GM12878 (cell line): Measurements from ENCODE around the gene CPEB1. TPM values are rescaled to one million over a fixed set of nuclear protein-coding genes. Genes with fewer than 3 reads are reported as not detected.

Source experiments
- ATAC-seq: fragments of 200-7000 bp; cut with Tn5 transposase; 3 replicates; pipeline ENCODE4 v1.9.1; 2020; ENCODE audit warnings: mild to moderate bottlenecking, moderate library complexity
- BruUV-seq: library from RNA; stranded (reverse); fragments of 400-500 nt; replicated peaks from 2 replicates; lab custom pipeline; 2021; lab: Mats Ljungman, UMichigan
- CTCF ChIA-PET: fragments of 300-600 bp; sonication (Branson Sonifier 250); formaldehyde crosslinking; extraction: SDS; loops from one replicate; lab custom pipeline; 2021; ENCODE audit warnings: inconsistent platforms; lab: Yijun Ruan, JAX
- POLR2A ChIA-PET: fragments of 350-600 bp; formaldehyde crosslinking; extraction: SDS; loops from one replicate; lab custom pipeline; 2021; ENCODE audit warnings: inconsistent platforms; lab: Charles Lee
- RAD21 ChIA-PET: fragments of 300-600 bp; sonication (Branson Sonifier 250); formaldehyde crosslinking; loops from one replicate; lab custom pipeline; 2023; ENCODE audit warnings: antibody characterized with exemption; ENCODE audit not compliant: unreplicated experiment; lab: Charles Lee
- SMC1A ChIA-PET: fragments of 300-600 bp; sonication (Branson Sonifier 250); formaldehyde crosslinking; loops from one replicate; lab custom pipeline; 2023; ENCODE audit not compliant: unreplicated experiment, uncharacterized antibody; lab: Charles Lee
- DNase-seq: peaks from one replicate; pipeline ENCODE4 v3.0.0-alpha.2; 2011; ENCODE audit warnings: low read depth, low spot score
- FAIRE-seq: peaks from 3 replicates; lab custom pipeline; 2011; peaks lifted over from hg19 to GRCh38; lab: Jason Lieb, UNC
- H2AFZ ChIP-seq: 2 replicates; pipeline ENCODE4 v1.6.0; 2011; ENCODE audit warnings: low read depth, low read length, control low read depth; ENCODE audit not compliant: control insufficient read depth
- H3K27ac ChIP-seq: 2 replicates; pipeline ENCODE4 v1.5.1; 2011; ENCODE audit warnings: control low read depth; ENCODE audit not compliant: control insufficient read depth, insufficient read depth
- H3K27me3 ChIP-seq, 2 experiments: replicated peaks in 1 of 2; 2 replicates each; pipeline versions ENCODE4 v1.6.0 to v1.6.1; 2011; ENCODE audit warnings: low read length in 1 of 2; ENCODE audit not compliant: control insufficient read depth in 2 of 2, insufficient read depth in 2 of 2
- H3K36me3 ChIP-seq, 2 experiments: 2 replicates each; pipeline ENCODE4 v1.5.1; 2011; ENCODE audit warnings: low read length in 1 of 2; ENCODE audit not compliant: control insufficient read depth in 2 of 2, insufficient read depth in 2 of 2
- H3K4me1 ChIP-seq: 2 replicates; pipeline ENCODE4 v1.6.1; 2011; ENCODE audit warnings: mild to moderate bottlenecking, low read length, moderate library complexity, mixed read lengths; ENCODE audit not compliant: control insufficient read depth, insufficient read depth
- H3K4me2 ChIP-seq: 2 replicates; pipeline ENCODE4 v1.6.0; 2011; ENCODE audit warnings: control low read depth; ENCODE audit not compliant: control insufficient read depth, insufficient read depth
- H3K4me3 ChIP-seq: fragments of 200-600 bp; sonication (generic); 2 replicates; pipeline ENCODE4 v1.5.1; 2016
- H3K79me2 ChIP-seq: 2 replicates; pipeline ENCODE4 v1.6.0; 2011; ENCODE audit warnings: low read length; ENCODE audit not compliant: control insufficient read depth, insufficient read depth
- H3K9ac ChIP-seq: 2 replicates; pipeline ENCODE4 v1.8.0; 2011; ENCODE audit warnings: low read length, control low read depth, mixed read lengths; ENCODE audit not compliant: control insufficient read depth, insufficient read depth
- H3K9me3 ChIP-seq: replicated peaks from 3 replicates; pipeline ENCODE4 v1.5.1; 2011; ENCODE audit warnings: mild to moderate bottlenecking, low read length; ENCODE audit not compliant: control insufficient read depth, insufficient read depth
- H4K20me1 ChIP-seq: 2 replicates; pipeline ENCODE4 v1.6.0; 2011; ENCODE audit not compliant: control insufficient read depth, insufficient read depth
- MEF2B ChIP-seq: fragments of 450-650 bp; IDR thresholded peaks from 2 replicates; pipeline ENCODE4 v1.6.1; 2018; ENCODE audit warnings: mild to moderate bottlenecking, moderate library complexity; ENCODE audit not compliant: partially characterized antibody, poor library complexity, severe bottlenecking
- RFX5 ChIP-seq: IDR thresholded peaks from 2 replicates; pipeline ENCODE4 v1.6.1; 2011; ENCODE audit warnings: low read depth, low read length, improper control_type of control experiment
- SMAD5 ChIP-seq: IDR thresholded peaks from 2 replicates; pipeline ENCODE4 v1.6.1; 2016; ENCODE audit warnings: antibody characterized with exemption, low read depth
- WGBS: methylation state at CpG from one replicate; pipeline ENCODE4 v1.1.6; 2016; ENCODE audit warnings: low lambda C conversion rate; ENCODE audit not compliant: insufficient replicate concordance, insufficient coverage; ENCODE audit errors: missing lambda C conversion rate; 5-methylcytosine and 5-hydroxymethylcytosine counted together
- in situ Hi-C: fragments of 300-500 bp; cut with MboI; formaldehyde crosslinking; loops from 9 replicates; pipeline ENCODE4 v1.14.3; 2018; ENCODE audit warnings: mixed read lengths
- intact Hi-C: fragments of 100-400 bp; cut with micrococcal nuclease; formaldehyde crosslinking; loops from one replicate; pipeline ENCODE4 v1.14.2; 2022; ENCODE audit not compliant: unreplicated experiment
- polyA plus RNA-seq, 11 experiments: library from polyadenylated mRNA; depleted of rRNA in 4 of 11; unstranded in 6 of 11; stranded (reverse) in 5 of 11; fragments of >200 nt; fragmentation: Nextera tagmentation in 4 of 11; fragmentation: Illumina TruSeq in 1 of 11; extraction: Ambion mirVana in 4 of 11; extraction: Trizol in 1 of 11; gene quantifications; 1 replicate in 1 of 11; 2 replicates in 10 of 11; pipeline versions ENCODE4 v1.2.1 to v1.2.3, GENCODE V29; 2011 to 2016; ENCODE audit warnings: inconsistent platforms in 2 of 11, missing spikeins in 2 of 11, low read depth in 1 of 11
- total RNA-seq, 4 experiments: library from RNA; depleted of rRNA in 3 of 4; stranded (reverse); fragments of >200 nt in 3 of 4; fragmentation: Illumina TruSeq in 1 of 4; extraction: Trizol in 1 of 4; gene quantifications; 2 replicates each; pipeline versions ENCODE4 v1.2.1 to v1.2.3, GENCODE V29; 2013 to 2021

Gene CPEB1
- total and polyA plus RNA-seq, 10 of the 15 experiments (the other 5 are each of a cell fraction or from before 2014, with no cell fraction given) = 0.05 to 1.1 (median 0.46) TPM

DNA sequence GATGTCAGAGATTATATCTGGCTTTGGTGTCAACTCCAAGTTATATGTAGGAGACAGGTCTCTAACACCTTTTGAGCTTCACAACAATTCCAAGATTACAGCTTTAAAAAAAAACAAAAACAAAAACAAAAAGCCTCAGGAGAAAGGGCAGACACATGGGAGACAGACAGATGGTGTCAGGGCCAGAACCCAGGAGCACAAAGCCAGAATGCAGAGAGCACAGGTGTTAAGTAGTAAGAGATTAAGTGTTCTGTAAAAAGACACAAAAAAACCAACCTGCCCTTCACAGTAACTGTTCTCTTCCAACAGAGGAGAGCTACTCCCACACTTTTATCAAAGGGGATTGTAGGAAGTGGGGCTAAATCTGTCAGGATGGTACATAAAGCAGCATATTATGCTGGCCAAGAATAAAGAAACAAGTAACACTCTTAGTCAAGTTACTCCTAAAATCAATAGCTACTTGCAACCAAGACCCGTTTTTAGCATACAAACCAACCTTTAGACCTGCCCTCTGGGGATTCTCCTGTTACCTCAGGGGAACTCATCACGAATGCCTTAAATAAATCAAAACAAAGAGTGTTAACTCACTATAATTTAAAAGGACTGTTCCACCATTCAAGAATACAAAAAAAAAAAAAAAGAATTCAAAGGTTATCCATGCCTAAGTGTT, 5.9 kb downstream of the CPEB1 start:
- H3K4me1 ChIP-seq = no peaks in the 10 kb centered on the region
- WGBS = 0% methylated on average over 2 of the region's 2 CpGs
- intact Hi-C loops (no loop called here), in situ Hi-C loops (no loop called here)
- H3K27ac ChIP-seq = no peak overlapping the region
- no TSS peak for BruUV-seq
- RAD21 ChIA-PET = interaction anchor here (0.8 kb wide), 1 partner anchor 73 kb away, joined by 3 read pairs; no protein-coding TSS in a partner anchor
- DNase-seq (no peak), ATAC-seq (no peak), FAIRE-seq (no peak)
- POLR2A ChIA-PET = interaction anchor here (0.7 to 1.4 kb wide), 3 partner anchors 9 to 109 kb away, joined by 3 to 5 read pairs (median 3); no protein-coding TSS in a partner anchor
- no peaks in the 10 kb centered on the region for H4K20me1 ChIP-seq
- no peaks in the 10 kb centered on the region for H3K79me2 ChIP-seq
- no peaks in the 10 kb centered on the region for H3K36me3 ChIP-seq
- SMC1A ChIA-PET = interaction anchor here (0.7 to 3.2 kb wide), 4 partner anchors 8 to 707 kb away, joined by 3 to 21 read pairs (median 6); no protein-coding TSS in a partner anchor
- peaks cover 0 to 18% of the 10 kb centered on the region in 2 experiments; a peak in 3 of 4 replicates for H3K27me3 ChIP-seq
- no peak overlapping the region for H3K9ac ChIP-seq
- TF ChIP-seq MEF2B = peak; percentile 53
- no peak for TF ChIP-seq SMAD5
- no peak overlapping the region for H2AFZ ChIP-seq
- CTCF ChIA-PET = interaction anchor here (1.1 kb wide), 1 partner anchor 13 kb away, joined by 4 read pairs; no protein-coding TSS in a partner anchor
- no peak overlapping the region for H3K4me3 ChIP-seq
- no peaks in the 10 kb centered on the region for H3K9me3 ChIP-seq
- H3K4me2 ChIP-seq = 0 out of 2 replicates have a peak overlapping the region, but pooled peaks have one; percentile 3

GRCh38 chr15:82640672-82641071, 6.5 kb downstream of the CPEB1 start:
- RAD21 ChIA-PET = interaction anchor here (0.8 kb wide), 2 partner anchors 19 to 73 kb away, joined by 3 read pairs; no protein-coding TSS in a partner anchor

More at GRCh38 chr15:82640672-82641071, 6.5 kb downstream of the CPEB1 start:
- no peak overlapping the region for H3K9ac ChIP-seq
- no peaks in the 10 kb centered on the region for H3K79me2 ChIP-seq
- no peaks in the 10 kb centered on the region for H3K36me3 ChIP-seq
- DNase-seq = no peak
- no peak overlapping the region for H3K4me2 ChIP-seq
- H3K27me3 ChIP-seq = peaks cover 0 to 13% of the 10 kb centered on the region in 2 experiments; a peak in 2 of 4 replicates
- no peaks in the 10 kb centered on the region for H4K20me1 ChIP-seq
- POLR2A ChIA-PET = interaction anchor here (1.1 to 1.4 kb wide), 2 partner anchors 8 to 109 kb away, joined by 3 read pairs; no protein-coding TSS in a partner anchor
- no peak for TF ChIP-seq RFX5
- TF ChIP-seq, all 136 proteins: peak for 0
- no peak overlapping the region for H3K4me3 ChIP-seq
- BruUV-seq = no TSS peak
- FAIRE-seq (no peak), ATAC-seq (no peak)
- CTCF ChIA-PET = no interaction called here
- H3K9me3 ChIP-seq = no peaks in the 10 kb centered on the region
- H3K4me1 ChIP-seq = no peaks in the 10 kb centered on the region
- intact Hi-C loops = no loop called here
- 26% methylated on average over 3 of the region's 3 CpGs for WGBS
- in situ Hi-C loops = no loop called here
- H2AFZ ChIP-seq = no peak overlapping the region
- no peak overlapping the region for H3K27ac ChIP-seq
- SMC1A ChIA-PET = interaction anchor here (1.5 to 3.2 kb wide), 2 partner anchors 9 to 10 kb away, joined by 3 to 21 read pairs; no protein-coding TSS in a partner anchor
